Measurements from ENCODE around the gene DNHD1. TPM values are rescaled to one million over a fixed set of nuclear protein-coding genes. Genes with fewer than 3 reads are reported as not detected.

The DNHD1 gene
- total and polyA plus RNA-seq, 2 of the 13 experiments (the other 11 are each of a cell fraction or from before 2014, with no cell fraction given) = 2.7 to 9.3 TPM

DNA sequence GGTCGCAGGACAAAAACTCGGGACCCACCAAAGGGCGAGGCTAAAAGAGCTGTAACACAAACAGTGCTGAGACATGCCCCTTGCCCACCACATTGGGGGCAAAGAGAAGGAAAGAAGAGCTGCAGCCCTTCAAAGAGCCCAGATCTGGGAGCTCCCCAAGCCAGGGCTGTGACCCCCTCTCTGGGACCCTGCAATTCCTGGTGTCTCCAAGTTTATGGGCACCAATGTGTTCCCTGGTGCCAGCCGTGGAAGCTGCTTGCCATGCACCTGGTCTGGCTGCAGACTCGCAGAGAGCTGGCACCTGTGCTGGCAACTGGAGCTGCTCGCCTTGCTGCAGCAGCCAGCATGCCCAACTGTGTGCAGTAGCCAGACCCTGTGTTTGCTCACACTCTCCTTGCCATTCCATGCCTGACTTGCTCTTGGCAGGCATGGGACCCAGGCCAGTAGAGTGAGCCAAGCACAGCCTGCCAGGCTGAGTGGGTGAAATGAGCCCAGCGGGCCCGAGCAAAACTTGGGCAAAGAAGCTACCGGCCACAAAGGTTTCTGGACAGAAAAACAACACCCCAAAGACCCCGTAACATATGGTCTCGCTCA, 90.4 kb downstream of the DNHD1 start:
- no peak for FAIRE-seq
- H4K20me1 ChIP-seq (ENCODE audit: insufficient read depth, low read length) = no peaks in the 10 kb centered on the region
- CTCF ChIA-PET (ENCODE audit: low intra/inter-chr PET ratio, low total read pairs) = no interaction called here
- H3K27me3 ChIP-seq (ENCODE audit: control insufficient read depth in 1 of 2, insufficient read depth in 2 of 2, low read length in 2 of 2) = no peaks in the 10 kb centered on the region
- no TSS peak for BruUV-seq (replicated peaks)
- no peak overlapping the region for H3K4me2 ChIP-seq (ENCODE audit: low read depth, low read length)
- H3K4me3 ChIP-seq (replicated peaks in 1 of 3; ENCODE audit: insufficient read depth in 1 of 3, low read depth in 2 of 3, low read length in 3 of 3) = no peak overlapping the region
- ATAC-seq = no peak
- 96% methylated on average over 9 of the region's 11 CpGs for WGBS (ENCODE audit: low lambda C conversion rate)
- POLR2A ChIA-PET = no interaction called here
- TF ChIP-seq AGO2 (optimal IDR thresholded peaks at IDR 0.05; ENCODE audit: low read depth, low read length) (no peak), ZNF329 (CRISPR knock-in tag; IDR thresholded peaks at IDR 0.05; ENCODE audit: low read depth) (no peak), ZBTB20 (CRISPR knock-in tag; IDR thresholded peaks at IDR 0.05; ENCODE audit: borderline replicate concordance, low read depth) (no peak), TBX3 (IDR thresholded peaks at IDR 0.05; ENCODE audit: borderline replicate concordance) (no peak), MEIS1 (CRISPR knock-in tag; IDR thresholded peaks at IDR 0.05; ENCODE audit: borderline replicate concordance) (no peak), CCDC6 (CRISPR knock-in tag; IDR thresholded peaks at IDR 0.05) (no peak), ZNF670 (CRISPR knock-in tag; IDR thresholded peaks at IDR 0.05; ENCODE audit: borderline replicate concordance) (no peak), ZFP37 (CRISPR knock-in tag; IDR thresholded peaks at IDR 0.05; ENCODE audit: borderline replicate concordance) (no peak), SOX6 (IDR thresholded peaks at IDR 0.05) (no peak), SOX6 (CRISPR knock-in tag; IDR thresholded peaks at IDR 0.05) (no peak)
- TF ChIP-seq, protein P1, sequence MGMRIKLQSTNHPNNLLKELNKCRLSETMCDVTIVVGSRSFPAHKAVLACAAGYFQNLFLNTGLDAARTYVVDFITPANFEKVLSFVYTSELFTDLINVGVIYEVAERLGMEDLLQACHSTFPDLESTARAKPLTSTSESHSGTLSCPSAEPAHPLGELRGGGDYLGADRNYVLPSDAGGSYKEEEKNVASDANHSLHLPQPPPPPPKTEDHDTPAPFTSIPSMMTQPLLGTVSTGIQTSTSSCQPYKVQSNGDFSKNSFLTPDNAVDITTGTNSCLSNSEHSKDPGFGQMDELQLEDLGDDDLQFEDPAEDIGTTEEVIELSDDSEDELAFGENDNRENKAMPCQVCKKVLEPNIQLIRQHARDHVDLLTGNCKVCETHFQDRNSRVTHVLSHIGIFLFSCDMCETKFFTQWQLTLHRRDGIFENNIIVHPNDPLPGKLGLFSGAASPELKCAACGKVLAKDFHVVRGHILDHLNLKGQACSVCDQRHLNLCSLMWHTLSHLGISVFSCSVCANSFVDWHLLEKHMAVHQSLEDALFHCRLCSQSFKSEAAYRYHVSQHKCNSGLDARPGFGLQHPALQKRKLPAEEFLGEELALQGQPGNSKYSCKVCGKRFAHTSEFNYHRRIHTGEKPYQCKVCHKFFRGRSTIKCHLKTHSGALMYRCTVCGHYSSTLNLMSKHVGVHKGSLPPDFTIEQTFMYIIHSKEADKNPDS (CRISPR knock-in tag; IDR thresholded peaks at IDR 0.05) = no peak
- TF ChIP-seq, protein P2, sequence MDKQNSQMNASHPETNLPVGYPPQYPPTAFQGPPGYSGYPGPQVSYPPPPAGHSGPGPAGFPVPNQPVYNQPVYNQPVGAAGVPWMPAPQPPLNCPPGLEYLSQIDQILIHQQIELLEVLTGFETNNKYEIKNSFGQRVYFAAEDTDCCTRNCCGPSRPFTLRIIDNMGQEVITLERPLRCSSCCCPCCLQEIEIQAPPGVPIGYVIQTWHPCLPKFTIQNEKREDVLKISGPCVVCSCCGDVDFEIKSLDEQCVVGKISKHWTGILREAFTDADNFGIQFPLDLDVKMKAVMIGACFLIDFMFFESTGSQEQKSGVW (CRISPR knock-in tag; IDR thresholded peaks at IDR 0.05; ENCODE audit: borderline replicate concordance) = no peak
- TF ChIP-seq, protein P3, sequence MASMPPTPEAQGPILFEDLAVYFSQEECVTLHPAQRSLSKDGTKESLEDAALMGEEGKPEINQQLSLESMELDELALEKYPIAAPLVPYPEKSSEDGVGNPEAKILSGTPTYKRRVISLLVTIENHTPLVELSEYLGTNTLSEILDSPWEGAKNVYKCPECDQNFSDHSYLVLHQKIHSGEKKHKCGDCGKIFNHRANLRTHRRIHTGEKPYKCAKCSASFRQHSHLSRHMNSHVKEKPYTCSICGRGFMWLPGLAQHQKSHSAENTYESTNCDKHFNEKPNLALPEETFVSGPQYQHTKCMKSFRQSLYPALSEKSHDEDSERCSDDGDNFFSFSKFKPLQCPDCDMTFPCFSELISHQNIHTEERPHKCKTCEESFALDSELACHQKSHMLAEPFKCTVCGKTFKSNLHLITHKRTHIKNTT (CRISPR knock-in tag; IDR thresholded peaks at IDR 0.05) = no peak
- TF ChIP-seq, protein P4, sequence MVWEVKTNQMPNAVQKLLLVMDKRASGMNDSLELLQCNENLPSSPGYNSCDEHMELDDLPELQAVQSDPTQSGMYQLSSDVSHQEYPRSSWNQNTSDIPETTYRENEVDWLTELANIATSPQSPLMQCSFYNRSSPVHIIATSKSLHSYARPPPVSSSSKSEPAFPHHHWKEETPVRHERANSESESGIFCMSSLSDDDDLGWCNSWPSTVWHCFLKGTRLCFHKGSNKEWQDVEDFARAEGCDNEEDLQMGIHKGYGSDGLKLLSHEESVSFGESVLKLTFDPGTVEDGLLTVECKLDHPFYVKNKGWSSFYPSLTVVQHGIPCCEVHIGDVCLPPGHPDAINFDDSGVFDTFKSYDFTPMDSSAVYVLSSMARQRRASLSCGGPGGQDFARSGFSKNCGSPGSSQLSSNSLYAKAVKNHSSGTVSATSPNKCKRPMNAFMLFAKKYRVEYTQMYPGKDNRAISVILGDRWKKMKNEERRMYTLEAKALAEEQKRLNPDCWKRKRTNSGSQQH (CRISPR knock-in tag; IDR thresholded peaks at IDR 0.05; ENCODE audit: low read depth) = no peak
- TF ChIP-seq, protein P5, sequence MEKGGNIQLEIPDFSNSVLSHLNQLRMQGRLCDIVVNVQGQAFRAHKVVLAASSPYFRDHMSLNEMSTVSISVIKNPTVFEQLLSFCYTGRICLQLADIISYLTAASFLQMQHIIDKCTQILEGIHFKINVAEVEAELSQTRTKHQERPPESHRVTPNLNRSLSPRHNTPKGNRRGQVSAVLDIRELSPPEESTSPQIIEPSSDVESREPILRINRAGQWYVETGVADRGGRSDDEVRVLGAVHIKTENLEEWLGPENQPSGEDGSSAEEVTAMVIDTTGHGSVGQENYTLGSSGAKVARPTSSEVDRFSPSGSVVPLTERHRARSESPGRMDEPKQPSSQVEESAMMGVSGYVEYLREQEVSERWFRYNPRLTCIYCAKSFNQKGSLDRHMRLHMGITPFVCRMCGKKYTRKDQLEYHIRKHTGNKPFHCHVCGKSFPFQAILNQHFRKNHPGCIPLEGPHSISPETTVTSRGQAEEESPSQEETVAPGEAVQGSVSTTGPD (CRISPR knock-in tag; IDR thresholded peaks at IDR 0.05) = no peak
- intact Hi-C loops (cut with micrococcal nuclease; ENCODE audit: unreplicated experiment) (no loop called here), in situ Hi-C loops (cut with HindIII; ENCODE audit: extremely low pct_ligation_motif_present, low pct_unique_long_range_greater_than_20kb) (no loop called here)
- H3K9ac ChIP-seq (ENCODE audit: insufficient read depth, low read depth, low read length) = no peak overlapping the region
- no peak overlapping the region for H2AFZ ChIP-seq (ENCODE audit: low read length)
- H3K36me3 ChIP-seq (replicated peaks in 1 of 2; ENCODE audit: control insufficient read depth in 1 of 2, insufficient read depth in 2 of 2, low read length in 2 of 2) = peaks cover 0 to 5% of the 10 kb centered on the region in 2 experiments; a peak in 1 of 5 replicates
- H3K4me1 ChIP-seq (ENCODE audit: insufficient read depth, low read length) = no peaks in the 10 kb centered on the region
- H3K27ac ChIP-seq (ENCODE audit: extremely low read length, insufficient read depth, low read length) = no peak overlapping the region
- no peaks in the 10 kb centered on the region for H3K79me2 ChIP-seq (ENCODE audit: insufficient read depth, low read length)
- H3K9me3 ChIP-seq (ENCODE audit: low read length) = peaks cover 17% of the 10 kb centered on the region
- DNase-seq (ENCODE audit: low spot score) = no peak

Data from HepG2 (cell line).